ENCODE results near the gene PLPP1. TPM values are rescaled to one million over a fixed set of nuclear protein-coding genes. Genes with fewer than 3 reads are reported as not detected.

The PLPP1 gene
- total and polyA plus RNA-seq, 3 donors from 2014 or later: 64.7 to 111 (median 66.7) TPM

- no peak for DNase-seq
Observed at GRCh38 chr5:55568654-55569512, 34.1 kb upstream of the PLPP1 start.

GRCh38 chr5:55564721-55565120, 30.0 kb upstream of the PLPP1 start:
- no peak for DNase-seq
- Histone ChIP-seq H3K27ac (no peak overlapping the region), H3K36me3 (ENCODE audit: low read depth, missing control alignments) (no peaks in the 10 kb centered on the region), H3K4me3 (no peak overlapping the region), H3K4me1 (no peaks in the 10 kb centered on the region), H3K27me3 (no peaks in the 10 kb centered on the region), H3K9me3 (no peaks in the 10 kb centered on the region)
- intact Hi-C loops (cut with DNase I; ENCODE audit: low total_unique reads): no loop called here
- TF ChIP-seq CTCF (IDR thresholded peaks at IDR 0.05) (no peak), POLR2A (IDR thresholded peaks at IDR 0.05) (no peak)
- 79 to 84% methylated on average over 3 of the region's 3 CpGs for WGBS, 2 donors

More at GRCh38 chr5:55568654-55569512, 34.1 kb upstream of the PLPP1 start:
- Histone ChIP-seq H3K27me3 (no peaks in the 10 kb centered on the region), H3K27ac (peak overlapping the region in 1 of 2 donors; percentile 83), H3K9me3 (no peaks in the 10 kb centered on the region), H3K36me3 (ENCODE audit: low read depth, missing control alignments) (no peaks in the 10 kb centered on the region), H3K4me1 (peaks cover 5% of the 10 kb centered on the region), H3K4me3 (no peak overlapping the region)
- WGBS, 2 donors: 53 to 56% methylated on average over 15 of the region's 15 CpGs
- intact Hi-C loops (cut with DNase I; ENCODE audit: low total_unique reads): no loop called here
- no peak for TF ChIP-seq CTCF (IDR thresholded peaks at IDR 0.05)
- TF ChIP-seq POLR2A (IDR thresholded peaks at IDR 0.05): no peak

- Histone ChIP-seq H3K4me3 (no peak overlapping the region), H3K27ac (no peak overlapping the region), H3K9me3 (no peaks in the 10 kb centered on the region), H3K4me1 (no peaks in the 10 kb centered on the region), H3K27me3 (no peaks in the 10 kb centered on the region), H3K36me3 (ENCODE audit: low read depth, missing control alignments) (no peaks in the 10 kb centered on the region)
- WGBS, 2 donors: 88 to 97% methylated on average over 2 of the region's 2 CpGs
- no peak for DNase-seq
- no peak for TF ChIP-seq POLR2A (IDR thresholded peaks at IDR 0.05)
- TF ChIP-seq CTCF (IDR thresholded peaks at IDR 0.05): no peak
- intact Hi-C loops (cut with DNase I; ENCODE audit: low total_unique reads): no loop called here
Observed at GRCh38 chr5:55558484-55558883, 23.7 kb upstream of the PLPP1 start.

- no peak overlapping the region for H3K27ac ChIP-seq
- no peaks in the 10 kb centered on the region for H3K27me3 ChIP-seq
- H3K4me3 ChIP-seq: no peak overlapping the region
- H3K9me3 ChIP-seq: no peaks in the 10 kb centered on the region
- no peaks in the 10 kb centered on the region for H3K4me1 ChIP-seq
- DNase-seq: no peak
- intact Hi-C loops (cut with DNase I; ENCODE audit: low total_unique reads): no loop called here
- TF ChIP-seq CTCF (IDR thresholded peaks at IDR 0.05) (no peak), POLR2A (IDR thresholded peaks at IDR 0.05) (no peak)
- 91 to 95% methylated on average over 3 of the region's 3 CpGs for WGBS, 2 donors
- no peaks in the 10 kb centered on the region for H3K36me3 ChIP-seq (ENCODE audit: low read depth, missing control alignments)
Observed at GRCh38 chr5:55557123-55557522, 22.4 kb upstream of the PLPP1 start.

All from testis (tissue), 3 donors.